ENCODE data around the gene RPL21. TPM values are rescaled to one million over a fixed set of nuclear protein-coding genes. Genes with fewer than 3 reads are reported as not detected.

Gene RPL21
- polyA plus RNA-seq, 1 experiment, result 771 TPM

GRCh38 chr13:27226991-27227390, 24.4 kb upstream of the RPL21 start:
- no peak for TF ChIP-seq CTCF (IDR thresholded peaks at IDR 0.05; ENCODE audit: insufficient read depth, low read depth, low read length)
- Histone ChIP-seq H3K36me3 (ENCODE audit: control insufficient read depth, insufficient read depth, low read length) (no peaks in the 10 kb centered on the region), H3K27me3 (ENCODE audit: control insufficient read depth, insufficient read depth, low read length) (no peaks in the 10 kb centered on the region), H3K4me3 (ENCODE audit: low read depth, low read length) (no peak overlapping the region)
- ChIA-PET CTCF (no interaction called here), POLR2A (no interaction called here)
- DNase-seq (ENCODE audit: low read depth), result no peak

GRCh38 chr13:27228131-27228530, 23.2 kb upstream of the RPL21 start:
- DNase-seq (ENCODE audit: low read depth), result no peak
- CTCF ChIA-PET, result no interaction called here

GRCh38 chr13:27229642-27230041, 21.7 kb upstream of the RPL21 start:
- POLR2A ChIA-PET, result no interaction called here

More at GRCh38 chr13:27228131-27228530, 23.2 kb upstream of the RPL21 start:
- H3K4me3 ChIP-seq (ENCODE audit: low read depth, low read length), result no peak overlapping the region
- TF ChIP-seq CTCF (IDR thresholded peaks at IDR 0.05; ENCODE audit: insufficient read depth, low read depth, low read length), result no peak
- no peaks in the 10 kb centered on the region for H3K27me3 ChIP-seq (ENCODE audit: control insufficient read depth, insufficient read depth, low read length)
- no peaks in the 10 kb centered on the region for H3K36me3 ChIP-seq (ENCODE audit: control insufficient read depth, insufficient read depth, low read length)
- POLR2A ChIA-PET, result no interaction called here

GRCh38 chr13:27233964-27234363, 17.4 kb upstream of the RPL21 start:
- H3K36me3 ChIP-seq (ENCODE audit: control insufficient read depth, insufficient read depth, low read length), result no peaks in the 10 kb centered on the region
- ChIA-PET POLR2A (interaction anchor here (0.6 kb wide), 1 partner anchor 1233 kb away, joined by 16 read pairs; no protein-coding TSS in a partner anchor), CTCF (no interaction called here)
- no peak for TF ChIP-seq CTCF (IDR thresholded peaks at IDR 0.05; ENCODE audit: insufficient read depth, low read depth, low read length)
- DNase-seq (ENCODE audit: low read depth), result no peak
- no peaks in the 10 kb centered on the region for H3K27me3 ChIP-seq (ENCODE audit: control insufficient read depth, insufficient read depth, low read length)
- H3K4me3 ChIP-seq (ENCODE audit: low read depth, low read length), result no peak overlapping the region

More at GRCh38 chr13:27229642-27230041, 21.7 kb upstream of the RPL21 start:
- Histone ChIP-seq H3K36me3 (ENCODE audit: control insufficient read depth, insufficient read depth, low read length) (no peaks in the 10 kb centered on the region), H3K4me3 (ENCODE audit: low read depth, low read length) (no peak overlapping the region), H3K27me3 (ENCODE audit: control insufficient read depth, insufficient read depth, low read length) (no peaks in the 10 kb centered on the region)
- CTCF ChIA-PET, result no interaction called here
- TF ChIP-seq CTCF (IDR thresholded peaks at IDR 0.05; ENCODE audit: insufficient read depth, low read depth, low read length), result no peak
- DNase-seq (ENCODE audit: low read depth), result no peak

GRCh38 chr13:27236478-27236877, 14.9 kb upstream of the RPL21 start:
- ChIA-PET CTCF (no interaction called here), POLR2A (no interaction called here)
- no peaks in the 10 kb centered on the region for H3K27me3 ChIP-seq (ENCODE audit: control insufficient read depth, insufficient read depth, low read length)
- H3K4me3 ChIP-seq (ENCODE audit: low read depth, low read length), result no peak overlapping the region
- H3K36me3 ChIP-seq (ENCODE audit: control insufficient read depth, insufficient read depth, low read length), result no peaks in the 10 kb centered on the region
- no peak for TF ChIP-seq CTCF (IDR thresholded peaks at IDR 0.05; ENCODE audit: insufficient read depth, low read depth, low read length)
- DNase-seq (ENCODE audit: low read depth), result no peak

Data from BJ (cell line).